IMR-90 (cell line): Measurements from ENCODE around the gene CEP43. TPM values are rescaled to one million over a fixed set of nuclear protein-coding genes. Genes with fewer than 3 reads are reported as not detected.

Source experiments
- ATAC-seq: fragments of 200-7000 bp; cut with Tn5 transposase; 2 replicates; pipeline ENCODE4 v1.9.1; 2020; ENCODE audit warnings: low read depth, mild to moderate bottlenecking, moderate library complexity
- BruUV-seq: library from RNA; stranded (reverse); fragments of 400-500 nt; replicated peaks from 2 replicates; lab custom pipeline; 2021; lab: Mats Ljungman, UMichigan
- CTCF ChIA-PET: fragments of 300-600 bp; formaldehyde crosslinking; extraction: SDS; loops from one replicate; lab custom pipeline; 2021; ENCODE audit warnings: antibody characterized with exemption; lab: Yijun Ruan, JAX
- POLR2A ChIA-PET: fragments of 300-600 bp; sonication (Branson Sonifier 250); formaldehyde crosslinking; loops from one replicate; lab custom pipeline; 2022; ENCODE audit warnings: antibody characterized with exemption; ENCODE audit not compliant: unreplicated experiment; lab: Charles Lee
- DNase-seq: peaks from one replicate; pipeline ENCODE4 v3.0.0; 2013
- H2AFZ ChIP-seq: replicated peaks from 2 replicates; pipeline ENCODE3; 2013; ENCODE audit warnings: low read length, mild to moderate bottlenecking; ENCODE audit not compliant: poor library complexity
- H2AK5ac ChIP-seq: 2 replicates; pipeline ENCODE4 v1.6.1; 2013; ENCODE audit warnings: low read depth, low read length, inconsistent platforms
- H2AK9ac ChIP-seq: replicated peaks from 2 replicates; pipeline ENCODE3; 2013; ENCODE audit warnings: mild to moderate bottlenecking, low read depth, low read length, moderate library complexity; ENCODE audit not compliant: poor library complexity
- H2BK120ac ChIP-seq: 2 replicates; pipeline ENCODE4 v1.6.1; 2013; ENCODE audit warnings: low read depth, low read length, inconsistent platforms
- H2BK15ac ChIP-seq: 3 replicates; pipeline ENCODE4 v1.6.1; 2013; ENCODE audit warnings: low read depth, low read length, inconsistent platforms
- H2BK20ac ChIP-seq: 2 replicates; pipeline ENCODE4 v1.6.1; 2013; ENCODE audit warnings: low read depth, mild to moderate bottlenecking, inconsistent platforms, low read length, moderate library complexity
- H2BK5ac ChIP-seq: 2 replicates; pipeline ENCODE4 v1.6.1; 2013; ENCODE audit warnings: mild to moderate bottlenecking, low read depth, low read length, inconsistent platforms; ENCODE audit not compliant: poor library complexity, severe bottlenecking
- H3K14ac ChIP-seq: replicated peaks from 2 replicates; pipeline ENCODE4 v1.6.1; 2013; ENCODE audit warnings: low read depth, low read length, inconsistent platforms
- H3K18ac ChIP-seq: 2 replicates; pipeline ENCODE4 v1.6.1; 2013; ENCODE audit warnings: low read depth, low read length, control low read depth
- H3K23ac ChIP-seq: 2 replicates; pipeline ENCODE4 v1.6.1; 2013; ENCODE audit warnings: low read depth, low read length, inconsistent platforms
- H3K27ac ChIP-seq: 2 replicates; pipeline ENCODE4 v1.5.1; 2013; ENCODE audit warnings: mild to moderate bottlenecking, control low read depth, low read length; ENCODE audit not compliant: insufficient read depth
- H3K27me3 ChIP-seq: 2 replicates; pipeline ENCODE4 v1.6.1; 2013; ENCODE audit warnings: low read length; ENCODE audit not compliant: control insufficient read depth, insufficient read depth
- H3K36me3 ChIP-seq: 2 replicates; pipeline ENCODE4 v1.6.1; 2013; ENCODE audit warnings: low read length, mixed read lengths; ENCODE audit not compliant: control insufficient read depth, insufficient read depth
- H3K4ac ChIP-seq: 2 replicates; pipeline ENCODE4 v1.6.1; 2013; ENCODE audit warnings: low read depth, low read length, inconsistent platforms
- H3K4me1 ChIP-seq: 2 replicates; pipeline ENCODE4 v1.6.1; 2013; ENCODE audit warnings: low read length, mixed read lengths; ENCODE audit not compliant: control insufficient read depth, insufficient read depth
- H3K4me2 ChIP-seq: 2 replicates; pipeline ENCODE4 v1.6.1; 2013; ENCODE audit warnings: low read depth, mild to moderate bottlenecking, control low read depth, low read length, moderate library complexity
- H3K4me3 ChIP-seq: 2 replicates; pipeline ENCODE4 v1.5.1; 2013; ENCODE audit warnings: low read depth, mild to moderate bottlenecking, control low read depth, low read length, moderate library complexity; ENCODE audit not compliant: insufficient read depth
- H3K56ac ChIP-seq: 2 replicates; pipeline ENCODE4 v1.6.1; 2013; ENCODE audit warnings: low read length, inconsistent platforms; ENCODE audit not compliant: insufficient read depth; ENCODE audit errors: extremely low read depth
- H3K79me1 ChIP-seq, 2 experiments: 2 replicates each; pipeline ENCODE4 v1.6.1; 2013; ENCODE audit warnings: low read length in 2 of 2, inconsistent platforms in 1 of 2, low read depth in 1 of 2
- H3K9ac ChIP-seq: 2 replicates; pipeline ENCODE4 v1.6.1; 2013; ENCODE audit warnings: low read depth, low read length, control low read depth
- H3K9me1 ChIP-seq: 2 replicates; pipeline ENCODE4 v1.6.1; 2013; ENCODE audit warnings: low read length, inconsistent platforms; ENCODE audit not compliant: insufficient read depth
- H3K9me3 ChIP-seq: 2 replicates; pipeline ENCODE4 v1.6.1; 2013; ENCODE audit warnings: low read length; ENCODE audit not compliant: control insufficient read depth, insufficient read depth
- H4K20me1 ChIP-seq: 2 replicates; pipeline ENCODE4 v1.6.1; 2013; ENCODE audit warnings: low read length, inconsistent platforms; ENCODE audit not compliant: insufficient read depth
- H4K5ac ChIP-seq: 2 replicates; pipeline ENCODE4 v1.6.1; 2013; ENCODE audit warnings: mild to moderate bottlenecking, low read depth, low read length, control low read depth
- H4K8ac ChIP-seq, 2 experiments: 2 replicates each; pipeline ENCODE4 v1.6.1; 2013; ENCODE audit warnings: low read depth in 2 of 2, low read length in 2 of 2, control low read depth in 1 of 2, inconsistent platforms in 1 of 2
- H4K91ac ChIP-seq: 2 replicates; pipeline ENCODE4 v1.6.1; 2013; ENCODE audit warnings: low read depth, low read length, inconsistent platforms; ENCODE audit not compliant: insufficient read depth
- BHLHE40 ChIP-seq: fragments of 150-350 bp; IDR thresholded peaks from 2 replicates; pipeline ENCODE4 v1.6.1; 2016; ENCODE audit warnings: mild to moderate bottlenecking, low read depth, low read length
- CEBPB ChIP-seq: IDR thresholded peaks from 2 replicates; pipeline ENCODE4 v1.6.1; 2012; ENCODE audit warnings: low read depth, low read length, improper control_type of control experiment
- CHD1 ChIP-seq: IDR thresholded peaks from 2 replicates; pipeline ENCODE4 v1.6.1; 2012; ENCODE audit warnings: low read depth, low read length, improper control_type of control experiment
- FOS ChIP-seq: fragments of 150-350 bp; IDR thresholded peaks from 2 replicates; pipeline ENCODE4 v1.6.1; 2016; ENCODE audit warnings: low read depth, low read length
- MAFK ChIP-seq: IDR thresholded peaks from 2 replicates; pipeline ENCODE4 v1.6.1; 2012; ENCODE audit warnings: low read depth, low read length, improper control_type of control experiment
- MAZ ChIP-seq: IDR thresholded peaks from 2 replicates; pipeline ENCODE4 v1.6.1; 2012; ENCODE audit warnings: low read depth, mild to moderate bottlenecking, low read length, improper control_type of control experiment, moderate library complexity, borderline replicate concordance
- MXI1 ChIP-seq: IDR thresholded peaks from 2 replicates; pipeline ENCODE4 v1.6.1; 2012; ENCODE audit warnings: low read depth, mild to moderate bottlenecking, low read length, moderate library complexity, borderline replicate concordance
- NFE2L2 ChIP-seq: fragments of 150-350 bp; IDR thresholded peaks from 2 replicates; pipeline ENCODE4 v1.6.1; 2016; ENCODE audit warnings: low read depth, mild to moderate bottlenecking, low read length
- POLR2A ChIP-seq: IDR thresholded peaks from 2 replicates; pipeline ENCODE4 v1.6.1; 2012; ENCODE audit warnings: mild to moderate bottlenecking, low read depth, low read length
- RAD21 ChIP-seq: IDR thresholded peaks from 2 replicates; pipeline ENCODE4 v1.6.1; 2012; ENCODE audit warnings: low read length, improper control_type of control experiment
- RCOR1 ChIP-seq: IDR thresholded peaks from 2 replicates; pipeline ENCODE4 v1.6.1; 2012; ENCODE audit warnings: mild to moderate bottlenecking, low read length, improper control_type of control experiment; ENCODE audit not compliant: insufficient replicate concordance
- RFX5 ChIP-seq: IDR thresholded peaks from 2 replicates; pipeline ENCODE4 v1.8.0; 2012; ENCODE audit warnings: low read depth, mild to moderate bottlenecking, low read length, moderate library complexity
- SMC3 ChIP-seq: fragments of 150-350 bp; IDR thresholded peaks from 2 replicates; pipeline ENCODE4 v1.6.1; 2016; ENCODE audit warnings: low read depth, mild to moderate bottlenecking, antibody characterized with exemption, low read length, moderate library complexity
- WGBS, 2 experiments: methylation state at CpG; one replicate each; pipeline versions ENCODE4 v1.1.5 to v1.1.7; 2013; ENCODE audit warnings: missing lambda C conversion rate in 2 of 2; ENCODE audit not compliant: insufficient read length in 1 of 2; ENCODE audit errors: extremely low coverage in 2 of 2; 5-methylcytosine and 5-hydroxymethylcytosine counted together
- dilution Hi-C: fragments of 300-500 bp; cut with HindIII; formaldehyde crosslinking; loops from one replicate; pipeline ENCODE4 v1.14.3; 2018; ENCODE audit warnings: low sequenced_read_pairs; ENCODE audit not compliant: unreplicated experiment
- in situ Hi-C: fragments of 300-500 bp; cut with MboI; formaldehyde crosslinking; loops from 3 replicates; pipeline ENCODE4 v1.14.3; 2019; ENCODE audit warnings: low sequenced_read_pairs, inconsistent platforms, mixed read lengths
- intact Hi-C: fragments of 100-400 bp; cut with micrococcal nuclease; formaldehyde crosslinking; loops from 2 replicates; pipeline ENCODE4 v1.10.0; 2022
- polyA plus RNA-seq, 3 experiments: library from polyadenylated mRNA; depleted of rRNA; stranded (reverse); fragments of >200 nt; gene quantifications; 2 replicates each; pipeline ENCODE4 v1.2.3, GENCODE V29; 2012; ENCODE audit warnings: low replicate concordance in 1 of 3
- total RNA-seq: library from RNA; depleted of rRNA; stranded (reverse); fragments of >200 nt; gene quantifications from 2 replicates; pipeline ENCODE4 v1.2.3, GENCODE V29; 2012
- TF ChIP-seq, protein P1 (sequence below): conservative IDR thresholded peaks from 2 replicates; pipeline ENCODE4 v1.5.1; 2012; ENCODE audit warnings: mild to moderate bottlenecking, low read depth, low read length, improper control_type of control experiment
- TF ChIP-seq, protein P2 (sequence below): fragments of 150-350 bp; IDR thresholded peaks from 2 replicates; pipeline ENCODE4 v1.6.1; 2017; ENCODE audit warnings: mild to moderate bottlenecking, antibody characterized with exemption, low read length, low read depth
- TF ChIP-seq, protein P3 (sequence below): fragments of 150-350 bp; IDR thresholded peaks from 2 replicates; pipeline ENCODE4 v1.6.1; 2016; ENCODE audit warnings: low read depth, mild to moderate bottlenecking, low read length, moderate library complexity, borderline replicate concordance

CEP43 gene
- total and polyA plus RNA-seq, 2 of the 4 experiments (the other 2 are of a cell fraction): 8.6 to 10.7 TPM

DNA sequence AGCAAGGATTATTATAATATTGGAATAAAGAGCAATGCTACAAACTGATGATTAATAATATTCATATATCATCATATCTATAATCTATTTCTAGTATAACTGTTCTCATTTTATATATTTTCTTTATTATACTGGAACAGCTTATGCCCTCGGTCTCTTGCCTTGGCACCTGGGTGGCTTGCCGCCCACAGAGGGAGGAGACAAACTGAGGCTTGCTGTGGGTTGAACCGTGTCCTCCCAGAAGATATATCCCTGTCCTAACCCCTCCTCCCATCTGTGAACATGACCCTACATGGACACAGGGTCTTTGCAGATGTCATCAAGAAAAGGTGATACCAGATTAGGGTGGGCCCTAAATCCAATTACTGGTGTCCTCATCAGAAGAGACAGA is 47.5 kb upstream of the CEP43 start:
- ChIA-PET CTCF (interaction anchor here (0.6 to 0.8 kb wide), 2 partner anchors 10 to 1298 kb away, joined by 3 to 4 read pairs; no protein-coding TSS in a partner anchor), POLR2A (no interaction called here)
- Histone ChIP-seq H3K79me1 (peaks cover 0 to 3% of the 10 kb centered on the region in 2 experiments; a peak in 1 of 4 replicates), H4K91ac (no peak overlapping the region), H3K9me3 (no peaks in the 10 kb centered on the region), H2BK20ac (no peak overlapping the region), H2BK5ac (no peak overlapping the region), H3K4me2 (no peak overlapping the region), H3K27me3 (no peaks in the 10 kb centered on the region), H3K23ac (no peak overlapping the region), H2AFZ (no peak overlapping the region), H2BK120ac (no peak overlapping the region), H3K9ac (no peak overlapping the region), H2AK9ac (no peak overlapping the region), H2AK5ac (no peak overlapping the region), H3K4me3 (no peak overlapping the region), H3K4ac (no peak overlapping the region), H4K5ac (no peak overlapping the region), H2BK15ac (no peak overlapping the region), H3K14ac (no peak overlapping the region), H3K27ac (no peak overlapping the region), H3K9me1 (no peaks in the 10 kb centered on the region; the same call in 1 of the 2 replicates), H4K20me1 (no peaks in the 10 kb centered on the region), H3K4me1 (peaks cover 4% of the 10 kb centered on the region; the same call in 1 of the 2 replicates), H4K8ac (no peak overlapping the region), H3K56ac (no peak overlapping the region), H3K36me3 (peaks cover 2% of the 10 kb centered on the region; the same call in 1 of the 2 replicates), H3K18ac (no peak overlapping the region)
- WGBS, 2 experiments: no CpG with 5 or more reads among the region's 3 CpGs
- ATAC-seq: no peak
- dilution Hi-C loops: no loop called here
- no peak for DNase-seq
- BruUV-seq: no TSS peak
- intact Hi-C loops: loop anchor here (1.0 kb wide), 1 partner anchor 165 kb away; no protein-coding TSS in a partner anchor
- in situ Hi-C loops: no loop called here
- TF ChIP-seq POLR2A (no peak), BHLHE40 (no peak), FOS (no peak), MAFK (no peak), MXI1 (no peak), CEBPB (no peak), MAZ (no peak), CHD1 (no peak), NFE2L2 (no peak), RCOR1 (no peak), RFX5 (no peak), SMC3 (no peak), RAD21 (no peak)
- TF ChIP-seq, protein P1, sequence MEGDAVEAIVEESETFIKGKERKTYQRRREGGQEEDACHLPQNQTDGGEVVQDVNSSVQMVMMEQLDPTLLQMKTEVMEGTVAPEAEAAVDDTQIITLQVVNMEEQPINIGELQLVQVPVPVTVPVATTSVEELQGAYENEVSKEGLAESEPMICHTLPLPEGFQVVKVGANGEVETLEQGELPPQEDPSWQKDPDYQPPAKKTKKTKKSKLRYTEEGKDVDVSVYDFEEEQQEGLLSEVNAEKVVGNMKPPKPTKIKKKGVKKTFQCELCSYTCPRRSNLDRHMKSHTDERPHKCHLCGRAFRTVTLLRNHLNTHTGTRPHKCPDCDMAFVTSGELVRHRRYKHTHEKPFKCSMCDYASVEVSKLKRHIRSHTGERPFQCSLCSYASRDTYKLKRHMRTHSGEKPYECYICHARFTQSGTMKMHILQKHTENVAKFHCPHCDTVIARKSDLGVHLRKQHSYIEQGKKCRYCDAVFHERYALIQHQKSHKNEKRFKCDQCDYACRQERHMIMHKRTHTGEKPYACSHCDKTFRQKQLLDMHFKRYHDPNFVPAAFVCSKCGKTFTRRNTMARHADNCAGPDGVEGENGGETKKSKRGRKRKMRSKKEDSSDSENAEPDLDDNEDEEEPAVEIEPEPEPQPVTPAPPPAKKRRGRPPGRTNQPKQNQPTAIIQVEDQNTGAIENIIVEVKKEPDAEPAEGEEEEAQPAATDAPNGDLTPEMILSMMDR: no peak
- TF ChIP-seq, protein P2, sequence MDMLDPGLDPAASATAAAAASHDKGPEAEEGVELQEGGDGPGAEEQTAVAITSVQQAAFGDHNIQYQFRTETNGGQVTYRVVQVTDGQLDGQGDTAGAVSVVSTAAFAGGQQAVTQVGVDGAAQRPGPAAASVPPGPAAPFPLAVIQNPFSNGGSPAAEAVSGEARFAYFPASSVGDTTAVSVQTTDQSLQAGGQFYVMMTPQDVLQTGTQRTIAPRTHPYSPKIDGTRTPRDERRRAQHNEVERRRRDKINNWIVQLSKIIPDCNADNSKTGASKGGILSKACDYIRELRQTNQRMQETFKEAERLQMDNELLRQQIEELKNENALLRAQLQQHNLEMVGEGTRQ: no peak
- TF ChIP-seq, protein P3, sequence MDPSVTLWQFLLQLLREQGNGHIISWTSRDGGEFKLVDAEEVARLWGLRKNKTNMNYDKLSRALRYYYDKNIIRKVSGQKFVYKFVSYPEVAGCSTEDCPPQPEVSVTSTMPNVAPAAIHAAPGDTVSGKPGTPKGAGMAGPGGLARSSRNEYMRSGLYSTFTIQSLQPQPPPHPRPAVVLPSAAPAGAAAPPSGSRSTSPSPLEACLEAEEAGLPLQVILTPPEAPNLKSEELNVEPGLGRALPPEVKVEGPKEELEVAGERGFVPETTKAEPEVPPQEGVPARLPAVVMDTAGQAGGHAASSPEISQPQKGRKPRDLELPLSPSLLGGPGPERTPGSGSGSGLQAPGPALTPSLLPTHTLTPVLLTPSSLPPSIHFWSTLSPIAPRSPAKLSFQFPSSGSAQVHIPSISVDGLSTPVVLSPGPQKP: no peak
